K562 (cell line): ENCODE data around the gene HSD17B1. TPM values are rescaled to one million over a fixed set of nuclear protein-coding genes. Genes with fewer than 3 reads are reported as not detected.

Experiments
- ATF3 ChIP-seq, 2 experiments: fragments of 450-650 bp in 1 of 2; sonication (generic) in 1 of 2; formaldehyde crosslinking in 1 of 2; IDR thresholded peaks in 1 of 2; conservative IDR thresholded peaks in 1 of 2; 2 replicates each; pipeline versions ENCODE4 v1.6.1 to v1.8.1; 2016 to 2023; ENCODE audit warnings: mild to moderate bottlenecking in 2 of 2, moderate library complexity in 2 of 2, inconsistent platforms in 1 of 2, missing genetic modification reagents in 1 of 2
- ELK3 ChIP-seq: fragments of 450-650 bp; formaldehyde crosslinking; IDR thresholded peaks from 2 replicates; pipeline ENCODE4 v1.4.0; 2020; ENCODE audit warnings: mild to moderate bottlenecking
- FOXA1 ChIP-seq: fragments of 450-650 bp; IDR thresholded peaks from 2 replicates; pipeline ENCODE4 v1.6.1; 2016; ENCODE audit warnings: mild to moderate bottlenecking, borderline replicate concordance
- FOXP4 ChIP-seq: sonication (generic); formaldehyde crosslinking; IDR thresholded peaks from 2 replicates; pipeline ENCODE4 v1.8.0; 2022; ENCODE audit warnings: mild to moderate bottlenecking, missing genetic modification reagents, borderline replicate concordance
- MAFG ChIP-seq: fragments of 450-650 bp; conservative IDR thresholded peaks from 2 replicates; pipeline ENCODE4 v1.6.1; 2016; ENCODE audit warnings: missing genetic modification characterization, missing compliant biosample characterization
- MTA2 ChIP-seq: fragments of 450-650 bp; IDR thresholded peaks from 2 replicates; pipeline ENCODE4 v1.6.1; 2016; ENCODE audit warnings: low read depth
- MTF1 ChIP-seq: fragments of 250-450 bp; sonication (Bioruptor Pico); IDR thresholded peaks from 2 replicates; pipeline ENCODE4 v1.9.0; 2021; ENCODE audit warnings: moderate library complexity, mild to moderate bottlenecking, inconsistent platforms, borderline replicate concordance
- NBN ChIP-seq: fragments of 450-650 bp; IDR thresholded peaks from 2 replicates; pipeline ENCODE4 v1.6.1; 2016; ENCODE audit warnings: low read depth, mild to moderate bottlenecking
- NKRF ChIP-seq: fragments of 450-650 bp; IDR thresholded peaks from 2 replicates; pipeline ENCODE4 v1.6.1; 2016; ENCODE audit warnings: borderline replicate concordance
- POLR2A ChIP-seq: fragments of 450-650 bp; conservative IDR thresholded peaks from 2 replicates; pipeline ENCODE4 v1.6.1; 2016
- PREB ChIP-seq: sonication (generic); formaldehyde crosslinking; IDR thresholded peaks from 2 replicates; pipeline ENCODE4 v1.8.1; 2023; ENCODE audit warnings: mild to moderate bottlenecking, missing genetic modification reagents
- RB1 ChIP-seq: fragments of 450-650 bp; IDR thresholded peaks from 2 replicates; pipeline ENCODE4 v1.6.1; 2017; ENCODE audit warnings: low read depth, mild to moderate bottlenecking
- RNF219 ChIP-seq: fragments of 250-450 bp; sonication (Bioruptor Pico); IDR thresholded peaks from 2 replicates; pipeline ENCODE4 v1.5.0; 2022; ENCODE audit warnings: mild to moderate bottlenecking
- SREBF1 ChIP-seq: fragments of 150-350 bp; IDR thresholded peaks from 2 replicates; pipeline ENCODE4 v1.6.1; 2014; ENCODE audit warnings: antibody characterized with exemption, low read depth, low read length, borderline replicate concordance
- TAF1 ChIP-seq: IDR thresholded peaks from 2 replicates; pipeline ENCODE4 v1.6.1; 2011; ENCODE audit warnings: mild to moderate bottlenecking, low read length, moderate library complexity; ENCODE audit not compliant: insufficient read depth, control insufficient read depth, severe bottlenecking; ENCODE audit errors: extremely low read depth
- USF1 ChIP-seq: sonication (generic); formaldehyde crosslinking; IDR thresholded peaks from 2 replicates; pipeline ENCODE4 v1.9.0; 2022; ENCODE audit warnings: mild to moderate bottlenecking, missing genetic modification reagents
- polyA plus RNA-seq, 8 experiments: library from polyadenylated mRNA; depleted of rRNA in 4 of 8; stranded (reverse) in 5 of 8; unstranded in 3 of 8; fragments of >200 nt; fragmentation: Nextera tagmentation in 2 of 8; fragmentation: Illumina TruSeq in 1 of 8; extraction: Ambion mirVana in 2 of 8; extraction: Trizol in 1 of 8; gene quantifications; 2 replicates each; pipeline versions ENCODE4 v1.2.1 to v1.2.3, GENCODE V29; 2011 to 2014; ENCODE audit warnings: inconsistent platforms in 1 of 8, missing spikeins in 1 of 8
- total RNA-seq, 7 experiments: library from RNA; depleted of rRNA in 6 of 7; stranded (reverse); fragments of >200 nt in 6 of 7; fragmentation: Illumina TruSeq in 2 of 7; extraction: Trizol in 2 of 7; gene quantifications; 2 replicates each; pipeline versions ENCODE4 v1.2.1 to v1.2.3, GENCODE V29; 2011 to 2021; ENCODE audit warnings: low replicate concordance in 1 of 7

Gene HSD17B1
- total and polyA plus RNA-seq, 9 of the 15 experiments (the other 6 are each of a cell fraction or from before 2014, with no cell fraction given), result 0.55 to 21.1 (median 3.6) TPM

GRCh38 chr17:42566883-42567573 is 14.3 kb downstream of the HSD17B1 start, which contains the start of gene MLX (continued):
- TF ChIP-seq FOXP4 (CRISPR knock-in tag) (no peak), NKRF (peak; percentile 35; the same call in 1 of the 2 replicates), POLR2A (peak; percentile 53; the same call in 1 of the 2 replicates), RB1 (peak; percentile 13; the same call in 1 of the 2 replicates), RNF219 (CRISPR knock-in tag) (no peak), ATF3 (IDR thresholded peaks at IDR 0.05) (no peak), ATF3 (CRISPR knock-in tag; conservative IDR thresholded peaks at IDR 0.05) (no peak), MTA2 (no peak), SREBF1 (peak; percentile 33; the same call in 1 of the 2 replicates), MTF1 (CRISPR knock-in tag) (no peak), NBN (no peak), ELK3 (CRISPR knock-in tag) (no peak), FOXA1 (no peak), MAFG (no peak), PREB (no peak), USF1 (CRISPR knock-in tag) (peak; percentile 99), TAF1 (peak; percentile 70)
